GM20000 (cell line): ENCODE measurements around the gene GLI3.

Experiments used
- DNase-seq: peaks from one replicate; pipeline ENCODE4 v3.0.0; 2012; ENCODE audit warnings: low spot score
- CTCF ChIP-seq: IDR thresholded peaks from 2 replicates; pipeline ENCODE4 v1.5.1; 2012; ENCODE audit warnings: mild to moderate bottlenecking, control low read depth; ENCODE audit errors: extremely low read depth, missing control alignments

Gene GLI3

GRCh38 chr7:42035210-42035609 lies 201.8 kb downstream of the GLI3 start:
- no peak for TF ChIP-seq CTCF
- DNase-seq, result no peak

- no peak for DNase-seq
Measured at GRCh38 chr7:42033480-42033879, 203.5 kb downstream of the GLI3 start.

GRCh38 chr7:42029405-42029804 lies 207.6 kb downstream of the GLI3 start:
- DNase-seq, result no peak
- TF ChIP-seq CTCF, result no peak

More at GRCh38 chr7:42033480-42033879, 203.5 kb downstream of the GLI3 start:
- no peak for TF ChIP-seq CTCF

- TF ChIP-seq CTCF, result no peak
- DNase-seq, result no peak
Measured at GRCh38 chr7:42027521-42027920, 209.5 kb downstream of the GLI3 start.

- TF ChIP-seq CTCF, result no peak
- DNase-seq, result no peak
Measured at GRCh38 chr7:42026622-42027197, 210.3 kb downstream of the GLI3 start.

GRCh38 chr7:42025635-42026375 lies 211.2 kb downstream of the GLI3 start:
- no peak for DNase-seq
- no peak for TF ChIP-seq CTCF

- no peak for DNase-seq
- TF ChIP-seq CTCF, result no peak
Measured at GRCh38 chr7:42024537-42024936, 212.5 kb downstream of the GLI3 start.
